HG02943 (cell line): Measurements from ENCODE around the gene DEFB131B.
"Not testable (repeated sequence)": the region's sequence is repeated elsewhere in the genome, so short reads cannot be mapped to it uniquely, and the experiment has no call there.

ENCODE experiments used
- ATAC-seq: cut with Tn5 transposase; IDR thresholded peaks from one replicate; pipeline ENCODE4 v1.9.1; 2021; ENCODE audit warnings: mild to moderate bottlenecking, low read depth, moderate library complexity; ENCODE audit not compliant: unreplicated experiment

Gene DEFB131B

GRCh38 chr11:71878059-71878458, at the start of gene DEFB131B:
TSS of gene DEFB131B (plus strand) at chr11:71878453. CDS start at chr11:71878453, 0 bp downstream.
- ATAC-seq: not testable (repeated sequence)

- ATAC-seq: not testable (repeated sequence)
Measured at GRCh38 chr11:71829247-71829646, 49.0 kb upstream of the DEFB131B start.

DNA sequence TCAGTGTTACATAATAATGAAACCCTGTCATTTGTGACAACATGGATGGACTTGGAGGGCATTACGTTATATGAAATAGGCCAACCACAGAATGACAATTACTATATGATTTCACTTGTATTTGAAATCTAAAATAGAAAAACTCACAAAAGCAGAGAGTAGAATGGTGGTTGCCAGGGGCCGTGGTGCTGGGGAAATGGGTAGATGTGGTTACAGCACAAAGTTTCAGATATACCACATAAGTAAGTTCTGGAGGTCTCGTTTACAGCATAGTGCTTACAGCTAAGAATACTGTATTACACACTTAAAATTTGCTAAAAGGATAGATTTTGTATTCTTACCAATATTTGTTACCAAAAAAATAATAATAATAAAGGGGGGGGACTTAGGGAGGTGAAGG, 48.6 kb upstream of the DEFB131B start:
- ATAC-seq: not testable (repeated sequence)

DNA sequence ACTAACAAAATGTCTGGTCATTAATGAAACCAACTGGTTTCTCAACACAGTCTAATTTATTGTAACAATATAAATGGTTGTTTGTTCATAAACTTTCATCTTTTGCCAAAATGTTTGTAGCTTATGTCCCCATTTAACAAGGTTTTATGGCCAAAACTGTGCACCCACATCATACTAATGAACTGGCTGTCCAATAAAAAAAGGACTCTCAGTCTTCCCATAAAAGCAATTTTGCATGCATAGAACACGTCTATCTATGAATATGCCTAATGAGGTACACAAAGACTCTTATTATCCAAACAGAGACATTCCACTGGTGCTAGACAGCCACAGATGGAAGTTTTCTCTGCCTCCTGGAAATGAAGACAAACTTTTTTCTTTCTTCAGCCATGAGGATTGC, 45.4 kb upstream of the DEFB131B start, which contains the start of gene DEFB108B:
Gene DEFB108B (plus strand): TSS at position 390 of the 400 bp plus-strand sequence. CDS start 0 bp downstream, at position 390.
- not testable (repeated sequence) for ATAC-seq

DNA sequence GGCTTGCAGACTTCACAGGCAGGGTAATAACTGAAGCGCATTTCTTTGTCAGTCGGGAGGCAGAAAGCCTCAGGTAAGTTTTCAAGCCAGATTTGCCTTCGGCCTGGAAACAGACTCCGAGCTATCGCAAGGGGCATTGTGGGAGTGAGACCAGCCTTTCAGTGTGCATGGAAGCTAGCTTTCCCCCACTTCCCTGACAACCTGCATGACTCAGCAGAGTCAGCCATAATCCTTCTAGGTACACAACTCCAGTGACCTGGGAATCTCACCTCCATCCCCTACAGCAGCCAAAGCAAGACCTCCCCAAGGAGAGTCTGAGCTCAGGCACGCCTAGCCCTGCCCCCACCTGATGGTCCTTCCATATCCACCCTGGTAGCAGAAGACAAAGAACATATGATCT, 35.5 kb upstream of the DEFB131B start:
- ATAC-seq: not testable (repeated sequence)

DNA sequence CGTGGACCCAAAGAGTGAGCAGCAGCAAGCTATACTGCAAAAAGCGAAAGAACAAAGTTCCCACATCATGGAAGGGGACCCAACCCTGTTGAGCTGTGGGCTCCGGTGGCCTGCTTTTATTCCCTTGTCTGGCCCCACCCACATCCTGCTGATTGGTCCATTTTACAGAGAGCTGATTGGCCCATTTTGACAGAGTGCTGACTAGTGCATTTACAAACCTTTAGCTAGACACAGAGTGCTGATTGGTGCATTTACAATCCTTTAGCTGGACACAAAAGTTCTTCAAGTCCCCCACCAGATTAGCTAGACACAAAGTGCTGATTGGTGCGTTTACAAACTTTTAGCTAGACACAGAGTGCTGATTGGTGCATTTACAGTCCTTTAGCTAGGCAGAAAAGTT, 34.9 kb upstream of the DEFB131B start:
- ATAC-seq: not testable (repeated sequence)

- no peak for ATAC-seq
Measured at GRCh38 chr11:71843858-71844257, 34.4 kb upstream of the DEFB131B start.

DNA sequence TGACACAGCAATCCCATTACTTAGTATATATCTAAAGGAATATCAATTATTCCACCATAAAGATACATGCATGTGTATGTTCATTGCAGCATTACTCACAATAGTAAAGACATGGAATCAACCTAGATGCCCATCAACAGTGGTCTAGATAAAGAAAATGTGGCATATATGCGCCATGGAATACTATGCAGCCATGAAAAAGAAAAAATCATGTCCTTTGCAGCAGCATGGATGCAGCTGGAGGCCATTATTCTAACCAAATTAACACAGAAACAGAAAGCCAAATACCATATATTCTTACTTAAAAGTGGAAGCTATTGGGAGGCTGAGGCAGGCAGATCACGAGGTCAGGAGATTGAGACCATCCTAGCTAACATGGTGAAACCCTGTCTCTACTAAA, 24.4 kb upstream of the DEFB131B start:
- ATAC-seq: not testable (repeated sequence)

DNA sequence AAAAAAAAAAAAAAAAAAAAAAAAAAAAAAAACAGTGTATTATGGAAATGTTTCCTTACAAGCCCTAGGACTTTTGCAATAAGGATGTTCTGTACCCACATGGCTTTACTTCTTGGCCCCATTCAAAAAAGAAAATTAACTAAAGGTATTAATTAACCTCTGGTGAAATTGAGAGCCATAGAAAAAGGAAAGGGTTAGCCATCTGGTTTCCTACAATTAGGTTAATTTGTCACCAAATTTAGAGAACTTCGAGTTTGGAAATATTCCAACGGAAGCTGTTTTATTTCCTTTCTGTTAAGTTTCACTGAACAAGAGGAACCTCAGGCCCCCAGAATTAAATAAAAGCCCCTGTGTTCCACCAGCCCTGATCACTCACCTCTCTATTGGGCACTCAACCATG, 22.4 kb upstream of the DEFB131B start:
- ATAC-seq: not testable (repeated sequence)

DNA sequence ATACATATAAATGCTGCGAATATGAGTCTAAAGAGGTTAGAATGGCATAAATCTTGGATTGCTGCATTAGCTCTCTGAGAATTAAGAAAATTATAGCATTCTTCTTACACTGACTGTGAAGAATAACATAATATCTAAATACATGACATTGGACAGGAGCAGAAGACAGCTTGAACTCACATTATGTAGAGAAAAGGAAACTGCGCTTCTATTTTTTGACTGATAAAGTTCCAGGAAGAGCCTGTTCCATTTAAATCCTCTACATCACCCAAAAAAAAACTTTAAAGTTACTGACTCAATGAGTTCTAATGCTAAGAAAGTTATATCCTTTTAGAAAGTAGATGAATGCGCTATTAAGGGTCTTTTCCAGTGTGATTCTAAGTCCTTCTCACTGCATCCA, 17.4 kb upstream of the DEFB131B start:
- not testable (repeated sequence) for ATAC-seq

GRCh38 chr11:71863978-71864627, 14.2 kb upstream of the DEFB131B start:
- not testable (repeated sequence) for ATAC-seq

GRCh38 chr11:71867209-71867608, 11.0 kb upstream of the DEFB131B start:
- not testable (repeated sequence) for ATAC-seq

DNA sequence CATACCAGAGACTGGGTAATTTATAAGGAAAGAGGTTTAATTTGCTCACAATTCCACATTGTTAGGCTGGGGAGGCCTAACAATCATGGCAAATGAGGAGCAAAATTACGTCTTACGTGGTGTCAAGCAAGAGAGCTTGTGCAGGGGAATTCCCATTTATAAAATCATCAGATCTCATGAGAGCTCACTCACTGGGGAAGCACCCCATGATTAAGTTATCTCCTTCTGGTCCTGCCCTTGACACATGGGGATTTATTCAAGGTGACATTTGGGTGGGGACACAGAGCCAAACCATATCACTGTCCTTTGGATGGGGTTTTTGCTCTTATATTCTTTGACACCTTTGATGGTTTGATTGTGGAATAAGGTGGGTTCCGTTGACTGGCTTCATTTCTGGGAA, 8.3 kb upstream of the DEFB131B start:
- ATAC-seq: not testable (repeated sequence)

GRCh38 chr11:71870661-71871060, 7.6 kb upstream of the DEFB131B start:
- not testable (repeated sequence) for ATAC-seq

DNA sequence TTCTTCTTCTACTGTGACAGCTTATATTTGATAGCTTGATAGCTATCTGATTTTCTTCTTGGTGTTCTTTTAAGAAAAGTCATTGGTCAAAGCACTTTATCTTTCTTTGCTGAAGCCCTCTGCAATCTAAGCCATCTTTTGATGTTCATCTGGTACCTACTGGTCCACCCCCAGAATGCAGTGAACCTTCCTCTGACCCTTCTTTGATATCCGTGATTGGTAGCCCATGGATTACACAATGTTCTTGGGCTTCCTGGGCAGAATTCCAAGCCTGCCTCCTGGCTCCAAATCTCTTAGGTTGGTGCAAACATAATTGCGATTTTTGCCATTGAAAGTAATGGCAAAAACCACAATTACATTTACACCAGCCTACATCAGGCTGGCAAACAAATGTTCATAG, 2.0 kb upstream of the DEFB131B start:
- not testable (repeated sequence) for ATAC-seq

- ATAC-seq: not testable (repeated sequence)
Measured at GRCh38 chr11:71885806-71886205, 7.6 kb downstream of the DEFB131B start.

DNA sequence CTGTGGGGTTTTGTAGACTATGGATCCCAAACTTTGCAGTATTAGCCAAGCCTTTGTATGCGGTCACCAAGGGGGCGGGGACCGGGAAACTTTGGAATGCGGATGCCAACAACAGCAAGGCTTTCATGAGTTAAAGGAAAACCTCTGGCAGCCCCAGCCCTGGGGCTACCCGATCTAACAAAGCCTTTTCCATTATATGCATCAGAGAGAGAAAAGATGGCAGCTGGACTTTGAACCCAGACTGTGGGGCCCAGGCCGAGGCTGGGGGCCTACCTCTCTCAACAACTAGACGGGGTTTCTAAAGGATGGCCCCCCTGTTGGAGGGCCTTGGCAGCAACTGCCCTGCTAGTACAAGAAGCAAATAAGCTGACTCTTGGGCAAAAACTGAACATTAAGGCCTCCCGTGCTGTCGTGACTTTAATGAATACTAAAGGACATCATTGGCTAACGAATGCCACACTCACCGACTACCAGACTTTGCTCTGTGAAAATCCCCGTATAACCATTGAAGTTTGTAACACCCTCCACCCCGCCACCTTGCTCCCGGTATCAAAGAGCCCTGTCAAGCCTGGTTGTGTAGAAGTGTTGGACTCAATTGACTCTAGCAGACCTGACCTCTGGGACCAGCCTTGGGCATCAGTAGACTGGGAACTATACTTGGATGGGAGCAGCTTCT, 10.2 kb downstream of the DEFB131B start:
- ATAC-seq: not testable (repeated sequence)

DNA sequence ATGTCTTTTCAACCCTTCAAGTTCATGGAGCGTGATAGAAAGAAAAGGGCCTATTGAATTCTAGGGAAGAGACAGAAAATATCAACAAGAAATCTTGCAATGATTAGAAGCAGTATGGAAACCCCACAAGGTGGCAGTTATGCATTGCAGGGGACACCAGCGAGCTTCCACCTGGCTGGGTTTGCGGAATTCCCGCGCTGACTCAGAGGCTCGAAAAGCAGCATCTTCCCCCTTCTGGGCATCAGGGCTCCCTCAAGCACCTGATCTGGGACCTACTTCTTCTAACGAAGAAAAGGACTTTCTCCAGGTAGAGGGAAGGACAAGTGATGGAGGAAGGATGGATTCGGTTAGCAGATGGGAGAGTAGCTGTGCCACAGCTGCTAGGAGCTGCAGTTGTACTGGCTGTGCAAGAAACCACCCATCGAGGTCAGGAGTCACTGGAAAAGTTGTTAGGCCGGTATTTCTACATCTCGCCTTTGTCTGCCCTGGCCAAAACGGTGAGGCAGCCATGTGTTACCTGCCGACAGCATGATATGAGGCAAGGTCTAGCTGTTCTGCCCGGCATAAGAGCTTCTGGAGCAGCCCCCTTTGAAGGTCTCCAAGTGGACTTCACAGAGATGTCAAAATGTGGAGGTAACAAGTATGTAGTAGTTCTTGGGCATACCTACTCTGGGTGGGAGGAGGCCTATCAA, 11.1 kb downstream of the DEFB131B start:
- ATAC-seq: not testable (repeated sequence)

- ATAC-seq: no peak
Measured at GRCh38 chr11:71895961-71896360, 17.7 kb downstream of the DEFB131B start.

DNA sequence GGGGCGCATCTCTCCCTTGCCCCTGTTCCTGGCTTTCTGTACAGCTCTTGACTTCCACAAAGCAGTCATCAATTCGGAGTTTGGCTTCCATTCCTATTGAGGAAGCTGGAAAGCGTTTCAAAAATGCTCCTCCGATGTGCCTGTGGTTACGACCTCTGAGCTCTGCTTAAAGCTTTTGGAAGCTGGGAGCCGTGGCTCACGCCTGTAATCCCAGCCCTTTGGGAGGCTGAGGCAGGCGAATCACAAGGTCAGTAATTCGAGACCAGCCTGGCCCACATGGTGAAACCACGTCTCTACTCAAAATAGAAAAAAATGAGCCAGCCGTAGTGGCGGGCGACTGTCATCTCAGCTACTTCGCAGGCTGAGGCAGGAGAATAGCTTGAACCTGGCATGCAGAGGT, 22.9 kb downstream of the DEFB131B start:
- ATAC-seq: not testable (repeated sequence)

DNA sequence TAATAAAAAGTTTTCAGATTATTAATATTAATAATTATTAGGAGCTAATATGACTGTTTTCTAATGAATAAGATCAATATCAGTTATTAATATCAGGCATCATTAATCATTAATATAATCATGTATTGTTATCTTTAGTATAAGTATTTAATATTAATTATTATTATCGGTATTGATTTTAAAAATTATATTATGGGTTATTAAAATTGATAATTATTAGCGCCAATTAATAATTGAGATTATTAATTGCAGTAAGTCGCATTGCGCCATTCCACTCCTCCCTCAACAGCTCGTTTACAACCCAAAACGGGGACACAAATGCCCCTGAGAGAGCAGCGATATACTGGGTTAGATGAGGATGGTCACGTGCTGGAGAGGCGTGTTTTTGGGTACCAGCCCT, 30.0 kb downstream of the DEFB131B start:
- ATAC-seq: no peak
